Mesodermal cell (in vitro differentiated cells): ENCODE data around the gene ZNF892.
"Not testable (repeated sequence)": the region's sequence is repeated elsewhere in the genome, so short reads cannot be mapped to it uniquely, and the experiment has no call there.

Experiments used
- H3K27ac ChIP-seq: 2 replicates; pipeline ENCODE4 v1.7.0; 2013; ENCODE audit warnings: mild to moderate bottlenecking, low read depth, low read length, moderate library complexity; ENCODE audit not compliant: severe bottlenecking
- H3K36me3 ChIP-seq: 2 replicates; pipeline ENCODE4 v1.7.1; 2013; ENCODE audit warnings: mild to moderate bottlenecking, low read length, moderate library complexity; ENCODE audit not compliant: control insufficient read depth, insufficient read depth
- H3K4me1 ChIP-seq: one replicate; pipeline ENCODE4 v1.7.1; 2013; ENCODE audit warnings: mild to moderate bottlenecking, low read length; ENCODE audit not compliant: insufficient read depth, control insufficient read depth, poor library complexity, severe bottlenecking
- H3K4me3 ChIP-seq: 2 replicates; pipeline ENCODE4 v1.7.0; 2013; ENCODE audit warnings: low read length, control low read depth, mild to moderate bottlenecking; ENCODE audit not compliant: insufficient read depth, poor library complexity, severe bottlenecking; ENCODE audit errors: extremely low read depth
- H3K9me3 ChIP-seq: 2 replicates; pipeline ENCODE4 v1.7.1; 2013; ENCODE audit warnings: mild to moderate bottlenecking, low read length, moderate library complexity; ENCODE audit not compliant: control insufficient read depth
- WGBS, 2 experiments: methylation state at CpG; one replicate each; pipeline ENCODE4 v1.1.5; 2013; ENCODE audit warnings: missing lambda C conversion rate in 2 of 2; ENCODE audit not compliant: insufficient coverage in 2 of 2; 5-methylcytosine and 5-hydroxymethylcytosine counted together

Gene ZNF892

GRCh38 chr2:95179451-95179850, 27.9 kb upstream of the ZNF892 start:
- no peak overlapping the region for H3K4me3 ChIP-seq
- WGBS, 2 experiments, result 92 to 96% methylated on average over 7 of the region's 7 CpGs
- peaks cover 42% of the 10 kb centered on the region for H3K36me3 ChIP-seq
- H3K27ac ChIP-seq, result no peak overlapping the region
- H3K4me1 ChIP-seq, result no peaks in the 10 kb centered on the region
- no peaks in the 10 kb centered on the region for H3K9me3 ChIP-seq

DNA sequence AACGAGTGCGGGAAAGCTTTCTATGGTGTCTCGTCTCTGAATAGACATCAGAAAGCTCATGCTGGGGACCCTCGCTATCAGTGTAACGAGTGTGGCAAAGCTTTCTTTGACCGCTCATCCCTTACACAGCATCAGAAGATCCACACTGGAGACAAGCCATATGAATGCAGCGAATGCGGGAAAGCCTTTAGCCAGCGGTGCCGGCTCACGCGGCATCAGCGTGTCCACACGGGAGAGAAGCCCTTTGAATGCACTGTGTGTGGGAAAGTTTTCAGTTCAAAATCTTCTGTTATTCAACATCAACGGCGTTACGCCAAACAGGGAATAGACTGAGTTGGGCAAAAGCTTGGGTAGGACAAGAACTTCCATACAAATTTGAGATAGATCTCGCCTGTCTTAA, 25.5 kb upstream of the ZNF892 start:
- H3K9me3 ChIP-seq, result no peaks in the 10 kb centered on the region
- peaks cover 37% of the 10 kb centered on the region for H3K36me3 ChIP-seq
- no peak overlapping the region for H3K4me3 ChIP-seq
- WGBS, 2 experiments, result 97 to 98% methylated on average over 14 to 18 of the region's 18 CpGs
- H3K4me1 ChIP-seq, result no peaks in the 10 kb centered on the region
- no peak overlapping the region for H3K27ac ChIP-seq

DNA sequence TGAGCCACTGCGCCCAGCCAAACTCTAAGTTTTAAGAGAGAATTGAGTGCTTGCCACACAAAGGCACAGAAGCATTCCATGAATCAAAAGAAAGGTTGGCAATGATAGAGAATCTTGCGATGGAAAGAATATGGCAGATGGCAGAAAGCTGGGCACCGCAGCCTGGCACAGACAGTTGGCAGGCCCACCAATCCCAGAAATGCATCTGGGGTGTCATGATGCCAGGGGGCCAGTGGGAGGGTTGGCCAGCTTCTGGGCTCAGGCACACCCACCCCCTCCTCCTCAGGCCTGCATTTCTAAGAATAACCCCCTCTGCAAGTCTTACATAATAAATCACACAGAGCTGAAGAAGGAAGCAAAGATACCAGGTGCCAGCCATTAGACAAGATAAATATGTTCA, 22.1 kb upstream of the ZNF892 start:
- Histone ChIP-seq H3K27ac (no peak overlapping the region), H3K4me3 (no peak overlapping the region), H3K4me1 (no peaks in the 10 kb centered on the region), H3K9me3 (no peaks in the 10 kb centered on the region), H3K36me3 (peaks cover 29% of the 10 kb centered on the region)
- WGBS, 2 experiments, result 94 to 100% methylated on average over 3 of the region's 3 CpGs

DNA sequence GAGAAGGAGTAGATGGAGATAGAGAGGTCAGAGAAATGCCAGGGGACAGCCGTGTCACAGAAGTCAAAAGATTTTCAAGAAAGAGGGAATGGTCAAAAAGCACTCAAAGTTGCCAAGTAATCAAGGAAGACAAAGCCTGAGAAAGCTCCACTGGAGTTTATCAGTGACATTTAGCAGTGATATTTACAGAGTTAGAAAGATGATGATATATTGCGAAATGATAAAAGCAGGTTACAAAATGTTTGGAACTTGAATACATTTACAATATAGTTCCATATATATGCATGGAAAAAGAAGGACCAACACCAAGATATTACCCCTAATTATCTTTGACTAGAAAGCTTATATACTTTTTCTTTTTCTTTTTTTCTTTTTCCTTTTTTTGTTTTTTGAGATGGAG, 21.3 kb upstream of the ZNF892 start:
- Histone ChIP-seq H3K36me3 (peaks cover 21% of the 10 kb centered on the region), H3K27ac (no peak overlapping the region), H3K4me1 (no peaks in the 10 kb centered on the region), H3K4me3 (no peak overlapping the region), H3K9me3 (no peaks in the 10 kb centered on the region)
- 82 to 88% methylated on average over 1 of the region's 2 CpGs for WGBS, 2 experiments

GRCh38 chr2:95192956-95193355, 14.4 kb upstream of the ZNF892 start:
- H3K36me3 ChIP-seq, H3K27ac ChIP-seq, H3K4me3 ChIP-seq, H3K4me1 ChIP-seq, H3K9me3 ChIP-seq: not testable (repeated sequence)
- 5 to 8% methylated on average over 4 to 9 of the region's 15 CpGs for WGBS, 2 experiments

GRCh38 chr2:95203911-95204310, 3.4 kb upstream of the ZNF892 start:
- Histone ChIP-seq H3K9me3 (peaks cover 6% of the 10 kb centered on the region), H3K36me3 (peaks cover 5% of the 10 kb centered on the region), H3K4me1 (no peaks in the 10 kb centered on the region), H3K27ac (no peak overlapping the region), H3K4me3 (no peak overlapping the region)
- 93% methylated on average over 4 of the region's 4 CpGs; no CpG with 5 or more reads in 1 of the 2 experiments for WGBS, 2 experiments

DNA sequence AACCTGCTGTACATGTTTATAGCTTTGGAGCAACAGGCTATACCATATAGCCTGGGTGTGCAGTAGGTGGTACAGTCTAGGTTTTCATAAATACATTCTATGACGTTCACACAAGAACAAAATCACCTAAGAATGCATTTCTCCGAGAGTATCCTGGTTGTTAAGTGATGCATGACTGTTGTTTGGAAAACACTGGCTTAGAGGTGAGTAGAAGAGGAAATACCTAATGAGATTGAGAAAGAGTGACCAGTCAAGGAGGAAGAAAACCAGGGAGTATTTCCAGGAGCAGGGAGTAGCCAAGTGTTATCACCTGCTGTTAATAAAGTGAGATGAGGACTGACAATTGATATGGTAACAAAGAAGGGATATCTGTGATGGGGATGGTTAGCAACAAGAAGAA, 2.9 kb upstream of the ZNF892 start:
- no CpG with 5 or more reads among the region's 2 CpGs for WGBS, 2 experiments

DNA sequence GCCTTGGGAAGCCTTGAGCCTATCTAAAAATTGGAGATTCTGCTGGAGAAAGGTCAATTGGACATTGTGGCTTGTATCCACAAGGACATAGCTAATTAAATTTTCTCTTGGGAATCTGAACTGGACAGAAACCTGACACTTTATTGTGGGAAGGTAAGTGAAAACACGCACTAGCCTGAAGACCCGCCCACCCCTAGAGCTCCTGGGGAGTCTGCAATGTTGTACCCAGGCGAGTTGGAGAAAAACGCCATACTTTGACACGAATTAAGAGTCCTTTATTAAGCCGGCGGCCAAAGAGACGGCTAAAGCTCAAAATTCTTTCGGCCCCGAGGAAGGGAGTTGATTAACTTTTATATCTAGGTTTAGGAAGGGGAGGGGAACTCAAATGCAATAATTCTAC, 1.2 kb upstream of the ZNF892 start:
- Histone ChIP-seq H3K36me3 (peaks cover 22% of the 10 kb centered on the region), H3K4me1 (no peaks in the 10 kb centered on the region), H3K9me3 (peaks cover 22% of the 10 kb centered on the region), H3K4me3 (peak overlapping the region; percentile 69), H3K27ac (no peak overlapping the region)
- WGBS, 2 experiments, result 7 to 22% methylated on average over 3 to 7 of the region's 10 CpGs

More for the DNA sequence above, 2.9 kb upstream of the ZNF892 start:
- Histone ChIP-seq H3K36me3 (peaks cover 10% of the 10 kb centered on the region), H3K4me3 (no peak overlapping the region), H3K27ac (no peak overlapping the region), H3K4me1 (no peaks in the 10 kb centered on the region), H3K9me3 (peaks cover 11% of the 10 kb centered on the region)

DNA sequence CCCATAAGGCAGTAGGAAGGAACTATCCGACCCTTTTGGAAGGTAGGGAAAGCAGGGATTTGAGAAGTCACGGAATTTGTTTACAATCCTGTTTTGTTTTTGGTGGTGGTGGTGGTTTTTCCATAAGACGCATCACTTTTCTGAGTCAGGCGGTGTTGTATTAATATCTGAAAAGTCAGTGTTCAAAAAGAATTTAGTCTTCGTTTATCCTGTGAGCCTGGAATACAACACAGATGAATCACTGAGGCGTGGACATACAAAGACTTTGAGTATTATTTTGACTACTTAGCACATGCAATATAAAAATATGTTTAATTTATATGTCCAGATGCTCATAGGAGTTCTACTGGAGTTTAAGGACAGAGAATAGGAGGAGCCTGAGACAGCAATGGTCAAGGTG, 785 bp downstream of the ZNF892 start:
- H3K9me3 ChIP-seq, result peaks cover 41% of the 10 kb centered on the region
- H3K36me3 ChIP-seq, result peaks cover 42% of the 10 kb centered on the region
- WGBS, 2 experiments, result 80 to 89% methylated on average over 2 to 5 of the region's 6 CpGs
- H3K4me1 ChIP-seq, result no peaks in the 10 kb centered on the region
- H3K27ac ChIP-seq, result no peak overlapping the region
- peak overlapping the region; percentile 69 for H3K4me3 ChIP-seq

DNA sequence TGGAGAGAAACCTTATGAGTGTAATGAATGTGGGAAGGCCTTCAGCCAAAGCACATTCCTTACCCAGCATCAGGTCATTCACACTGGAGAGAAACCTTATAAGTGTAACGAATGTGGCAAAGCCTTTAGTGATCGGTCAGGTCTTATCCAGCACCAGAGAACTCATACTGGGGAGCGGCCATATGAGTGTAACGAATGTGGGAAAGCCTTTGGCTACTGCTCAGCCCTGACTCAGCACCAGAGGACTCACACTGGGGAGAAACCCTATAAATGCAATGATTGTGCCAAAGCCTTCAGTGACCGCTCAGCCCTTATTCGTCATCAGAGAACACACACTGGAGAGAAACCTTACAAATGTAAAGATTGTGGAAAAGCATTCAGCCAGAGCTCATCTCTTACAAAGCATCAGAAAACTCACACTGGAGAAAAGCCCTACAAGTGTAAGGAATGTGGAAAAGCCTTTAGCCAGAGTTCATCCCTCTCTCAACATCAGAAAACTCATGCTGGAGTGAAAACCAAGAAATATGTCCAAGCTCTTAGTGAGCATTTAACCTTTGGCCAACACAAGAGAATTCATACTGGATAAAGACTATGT, 7.8 kb downstream of the ZNF892 start:
- Histone ChIP-seq H3K4me1 (no peaks in the 10 kb centered on the region), H3K27ac (no peak overlapping the region), H3K36me3 (peaks cover 89% of the 10 kb centered on the region), H3K4me3 (no peak overlapping the region), H3K9me3 (peaks cover 90% of the 10 kb centered on the region)
- 87 to 91% methylated on average over 4 of the region's 6 CpGs for WGBS, 2 experiments

- H3K4me3 ChIP-seq, result no peak overlapping the region
- H3K9me3 ChIP-seq, result peaks cover 52% of the 10 kb centered on the region
- no peaks in the 10 kb centered on the region for H3K4me1 ChIP-seq
- 66 to 100% methylated on average over 2 of the region's 3 CpGs for WGBS, 2 experiments
- H3K36me3 ChIP-seq, result peaks cover 44% of the 10 kb centered on the region
- no peak overlapping the region for H3K27ac ChIP-seq
Observed at GRCh38 chr2:95220449-95220848, 13.1 kb downstream of the ZNF892 start.
